ENCODE measurements around the gene CARNS1.
"Not testable (repeated sequence)": the region's sequence is repeated elsewhere in the genome, so short reads cannot be mapped to it uniquely, and the experiment has no call there.

Gene CARNS1

DNA sequence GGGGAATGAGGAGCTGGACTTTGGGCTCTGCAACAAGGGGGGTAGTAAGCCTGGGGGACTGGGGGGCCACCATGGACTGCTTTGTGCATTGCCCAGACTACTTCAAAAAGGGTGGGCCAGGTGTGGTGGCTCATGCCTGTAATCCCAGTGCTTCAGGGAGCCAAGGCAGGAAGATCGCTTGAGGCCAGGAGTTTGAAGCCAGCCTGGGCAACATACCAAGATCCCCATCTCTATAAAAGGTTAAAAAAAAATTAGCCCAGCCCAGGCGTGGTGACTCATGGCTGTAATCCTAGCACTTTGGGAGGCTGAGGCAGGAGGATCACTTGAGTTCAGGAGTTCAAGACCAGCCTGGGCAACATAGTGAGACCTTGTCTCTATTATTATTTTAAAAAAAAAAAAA is 50.1 kb downstream of the CARNS1 start:
- not testable (repeated sequence) for DNase-seq (ENCODE audit: low read depth)

GRCh38 chr11:67466367-67466766 is 50.9 kb downstream of the CARNS1 start:
- no peak for DNase-seq (ENCODE audit: low read depth)

DNA sequence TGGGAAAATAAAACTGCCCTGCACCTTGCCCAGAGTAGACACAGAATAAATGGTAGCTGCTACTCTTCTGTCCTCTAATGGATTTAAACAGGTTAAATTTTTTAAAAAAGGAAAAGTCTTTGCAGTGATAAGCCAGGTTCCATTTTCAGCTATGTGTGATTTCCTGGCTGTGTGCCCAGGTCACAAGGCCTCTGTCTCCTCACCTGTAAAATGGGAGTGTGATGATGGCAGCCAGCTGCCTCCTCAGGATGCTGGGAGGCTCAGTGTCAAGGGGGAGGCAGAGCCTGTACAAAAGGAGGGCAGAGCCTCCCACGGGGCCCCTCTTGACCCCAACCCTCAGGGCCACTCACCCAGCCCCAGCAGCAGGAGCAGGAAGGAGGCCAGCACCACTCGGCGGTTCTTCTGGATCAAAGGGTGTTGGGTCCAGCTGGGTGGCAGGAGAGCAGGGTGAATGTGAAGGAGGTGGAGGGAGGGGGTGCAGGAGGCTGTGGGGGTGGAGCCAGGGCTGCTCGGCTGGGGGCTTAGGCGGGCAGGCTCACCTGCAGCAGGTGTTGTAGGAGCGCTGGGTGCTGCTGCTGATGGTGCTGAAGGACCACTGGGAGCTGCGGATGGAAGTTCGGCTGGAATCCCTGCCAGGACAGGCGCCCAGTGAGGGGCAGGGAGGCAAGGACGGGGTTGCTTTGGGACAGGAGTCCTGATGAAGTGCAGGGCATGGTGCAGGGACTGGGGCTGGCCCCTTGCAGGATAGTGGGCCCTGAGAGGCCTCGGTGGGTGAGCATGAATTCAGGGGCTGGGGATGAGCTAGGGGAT is 51.7 kb downstream of the CARNS1 start:
- no peak for DNase-seq (ENCODE audit: low read depth)

- no peak for DNase-seq (ENCODE audit: low read depth)
Observed at GRCh38 chr11:67468056-67468455, 52.6 kb downstream of the CARNS1 start.

GRCh38 chr11:67468456-67468758 is 52.9 kb downstream of the CARNS1 start:
- no peak for DNase-seq (ENCODE audit: low read depth)

- DNase-seq (ENCODE audit: low read depth): peak; percentile 82
Observed at GRCh38 chr11:67468759-67469507, 53.5 kb downstream of the CARNS1 start, which contains the start of gene TMEM134. TMEM134 (minus strand) TSS chr11:67469251; CDS start chr11:67469192, 59 bp downstream.

GRCh38 chr11:67469508-67469811 is 54.0 kb downstream of the CARNS1 start:
- no peak for DNase-seq (ENCODE audit: low read depth)

- no peak for DNase-seq (ENCODE audit: low read depth)
Observed at GRCh38 chr11:67470337-67471002, 55.0 kb downstream of the CARNS1 start.

DNA sequence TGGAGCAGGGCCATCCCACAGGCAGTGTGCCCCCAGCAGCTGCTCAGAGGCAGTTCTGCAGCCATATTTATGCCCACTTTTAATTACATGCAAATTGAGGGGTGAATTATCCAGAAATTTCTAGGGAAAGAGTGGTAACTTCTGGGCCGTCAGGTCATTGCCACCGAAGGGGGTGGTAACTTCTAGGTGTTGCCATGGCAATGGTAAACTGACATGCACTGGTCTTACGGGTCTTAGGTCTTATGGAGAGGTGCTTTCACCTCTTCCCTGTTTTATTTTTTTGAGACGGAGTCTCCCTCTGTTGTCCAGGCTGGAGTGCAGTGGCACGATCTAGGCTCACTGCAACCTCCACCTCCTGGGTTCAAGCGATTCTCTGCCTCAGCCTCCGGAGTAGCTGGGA is 57.4 kb downstream of the CARNS1 start:
- no peak for DNase-seq (ENCODE audit: low read depth)

Measured in GM04504 (cell line).